ENCODE measurements around the gene ZBTB16. TPM values are rescaled to one million over a fixed set of nuclear protein-coding genes. Genes with fewer than 3 reads are reported as not detected.

ZBTB16 gene
- total RNA-seq, 3 donors from 2014 or later (not counting 1 experiment from before 2014, with no cell fraction given): 104 to 224 (median 156) TPM

GRCh38 chr11:114230031-114230704 lies 170.7 kb downstream of the ZBTB16 start:
- Histone ChIP-seq H3K4me1 (ENCODE audit: control insufficient read depth, insufficient read depth, low read length) (peaks cover 20% of the 10 kb centered on the region), H3K27ac (ENCODE audit: low read length) (no peak overlapping the region), H3K4me3 (ENCODE audit: low read length) (no peak overlapping the region), H3K36me3 (ENCODE audit: control insufficient read depth, insufficient read depth, low read length) (peaks cover 2% of the 10 kb centered on the region), H3K9me3 (ENCODE audit: control insufficient read depth, insufficient read depth, low read length) (no peaks in the 10 kb centered on the region), H3K27me3 (ENCODE audit: control insufficient read depth, insufficient read depth, low read length) (no peaks in the 10 kb centered on the region)
- Mint-ChIP-seq H3K36me3 (no peaks in the 10 kb centered on the region), H3K9me3 (no peaks in the 10 kb centered on the region), H3K27me3 (ENCODE audit: low read depth in 2 of 2) (no peaks in the 10 kb centered on the region), H3K4me3 (no peak overlapping the region), H3K4me1 (peaks cover 57 to 68% of the 10 kb centered on the region in 2 donors), H3K27ac (peak overlapping the region; percentile 57 to 74)
- intact Hi-C loops (cut with micrococcal nuclease): no loop called here
- no peak for TF ChIP-seq CTCF (IDR thresholded peaks at IDR 0.05)
- DNase-seq: no peak
- 89% methylated on average over 14 of the region's 15 CpGs for WGBS (ENCODE audit: insufficient coverage)
- no peak for ATAC-seq

- Mint-ChIP-seq H3K4me3 (no peak overlapping the region), H3K9me3 (no peaks in the 10 kb centered on the region), H3K4me1 (peaks cover 51 to 62% of the 10 kb centered on the region in 2 donors), H3K27me3 (ENCODE audit: low read depth in 2 of 2) (no peaks in the 10 kb centered on the region), H3K27ac (peak overlapping the region; percentile 9 to 88), H3K36me3 (no peaks in the 10 kb centered on the region)
- Histone ChIP-seq H3K36me3 (ENCODE audit: control insufficient read depth, insufficient read depth, low read length) (peaks cover 2% of the 10 kb centered on the region), H3K4me1 (ENCODE audit: control insufficient read depth, insufficient read depth, low read length) (no peaks in the 10 kb centered on the region), H3K27ac (ENCODE audit: low read length) (no peak overlapping the region), H3K27me3 (ENCODE audit: control insufficient read depth, insufficient read depth, low read length) (no peaks in the 10 kb centered on the region), H3K9me3 (ENCODE audit: control insufficient read depth, insufficient read depth, low read length) (no peaks in the 10 kb centered on the region), H3K4me3 (ENCODE audit: low read length) (no peak overlapping the region)
- DNase-seq (no peak), ATAC-seq (peak in 1 of 3 donors; percentile 24)
- intact Hi-C loops (cut with micrococcal nuclease): no loop called here
- WGBS (ENCODE audit: insufficient coverage): 83% methylated on average over 18 of the region's 18 CpGs
- no peak for TF ChIP-seq CTCF (IDR thresholded peaks at IDR 0.05)
Observed at GRCh38 chr11:114232400-114233059, 173.0 kb downstream of the ZBTB16 start.

GRCh38 chr11:114233755-114234154 lies 174.2 kb downstream of the ZBTB16 start:
- H3K4me3 Mint-ChIP-seq: no peak overlapping the region
- Histone ChIP-seq H3K9me3 (ENCODE audit: control insufficient read depth, insufficient read depth, low read length) (no peaks in the 10 kb centered on the region), H3K4me1 (ENCODE audit: control insufficient read depth, insufficient read depth, low read length) (peaks cover 2% of the 10 kb centered on the region), H3K4me3 (ENCODE audit: low read length) (no peak overlapping the region), H3K27ac (ENCODE audit: low read length) (no peak overlapping the region), H3K36me3 (ENCODE audit: control insufficient read depth, insufficient read depth, low read length) (peaks cover 2% of the 10 kb centered on the region), H3K27me3 (ENCODE audit: control insufficient read depth, insufficient read depth, low read length) (no peaks in the 10 kb centered on the region)
- H3K9me3 Mint-ChIP-seq: no peaks in the 10 kb centered on the region
- peaks cover 62 to 64% of the 10 kb centered on the region in 2 donors for H3K4me1 Mint-ChIP-seq
- WGBS (ENCODE audit: insufficient coverage): 89% methylated on average over 6 of the region's 6 CpGs
- H3K27ac Mint-ChIP-seq: peak overlapping the region; percentile 9 to 69
- TF ChIP-seq CTCF (IDR thresholded peaks at IDR 0.05): no peak
- intact Hi-C loops (cut with micrococcal nuclease): no loop called here
- no peaks in the 10 kb centered on the region for H3K36me3 Mint-ChIP-seq
- no peak for DNase-seq
- no peak for ATAC-seq
- H3K27me3 Mint-ChIP-seq (ENCODE audit: low read depth in 2 of 2): no peaks in the 10 kb centered on the region

All from natural killer cell (primary cell).